Measurements from ENCODE around the gene WDR45B.

DNA sequence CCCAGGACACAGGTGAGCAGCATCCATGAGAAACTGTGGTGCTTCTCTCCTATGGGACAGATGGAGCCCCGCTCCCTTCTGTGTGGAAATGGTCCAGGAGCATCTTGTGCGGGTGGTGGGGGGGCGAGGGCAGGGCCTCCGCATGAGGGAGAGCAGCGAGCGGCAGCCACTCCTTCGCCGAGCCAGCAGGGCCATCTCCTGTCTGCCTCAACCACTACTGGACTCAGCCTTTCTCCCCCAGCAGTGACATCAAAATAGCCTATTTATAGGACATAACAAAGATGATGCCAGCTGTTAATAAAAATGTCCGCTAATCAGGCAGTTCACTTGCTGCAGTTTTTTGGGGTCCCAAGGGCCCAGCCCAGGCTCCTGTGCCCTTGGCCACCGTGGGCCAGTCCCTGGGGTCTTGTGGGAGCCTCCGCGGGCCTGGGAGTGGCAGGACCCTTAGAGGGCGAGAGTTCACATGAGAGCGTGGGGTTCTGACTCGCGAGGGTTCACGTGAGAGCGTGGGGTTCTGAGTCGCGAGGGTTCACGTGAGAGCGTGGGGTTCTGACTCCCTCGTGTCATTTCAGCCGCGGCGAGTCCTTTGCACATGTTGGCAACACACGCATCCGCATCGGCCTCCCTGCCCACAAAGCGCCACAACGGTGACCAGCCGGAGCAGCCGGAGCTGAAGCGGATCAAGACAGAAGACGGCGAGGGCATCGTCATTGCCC lies 47.4 kb downstream of the WDR45B start:
- TF ChIP-seq, protein P1, sequence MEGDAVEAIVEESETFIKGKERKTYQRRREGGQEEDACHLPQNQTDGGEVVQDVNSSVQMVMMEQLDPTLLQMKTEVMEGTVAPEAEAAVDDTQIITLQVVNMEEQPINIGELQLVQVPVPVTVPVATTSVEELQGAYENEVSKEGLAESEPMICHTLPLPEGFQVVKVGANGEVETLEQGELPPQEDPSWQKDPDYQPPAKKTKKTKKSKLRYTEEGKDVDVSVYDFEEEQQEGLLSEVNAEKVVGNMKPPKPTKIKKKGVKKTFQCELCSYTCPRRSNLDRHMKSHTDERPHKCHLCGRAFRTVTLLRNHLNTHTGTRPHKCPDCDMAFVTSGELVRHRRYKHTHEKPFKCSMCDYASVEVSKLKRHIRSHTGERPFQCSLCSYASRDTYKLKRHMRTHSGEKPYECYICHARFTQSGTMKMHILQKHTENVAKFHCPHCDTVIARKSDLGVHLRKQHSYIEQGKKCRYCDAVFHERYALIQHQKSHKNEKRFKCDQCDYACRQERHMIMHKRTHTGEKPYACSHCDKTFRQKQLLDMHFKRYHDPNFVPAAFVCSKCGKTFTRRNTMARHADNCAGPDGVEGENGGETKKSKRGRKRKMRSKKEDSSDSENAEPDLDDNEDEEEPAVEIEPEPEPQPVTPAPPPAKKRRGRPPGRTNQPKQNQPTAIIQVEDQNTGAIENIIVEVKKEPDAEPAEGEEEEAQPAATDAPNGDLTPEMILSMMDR (IDR thresholded peaks at IDR 0.05; ENCODE audit: poor library complexity, severe bottlenecking) = no peak
- TF ChIP-seq POLR2AphosphoS5 (IDR thresholded peaks at IDR 0.05) = no peak
